Measurements from ENCODE around the gene RICTOR. TPM values are rescaled to one million over a fixed set of nuclear protein-coding genes. Genes with fewer than 3 reads are reported as not detected.

RICTOR gene
- total and polyA plus RNA-seq, 9 of the 15 experiments (the other 6 are each of a cell fraction or from before 2014, with no cell fraction given), result 13.9 to 46.6 (median 22.6) TPM

GRCh38 chr5:39076757-39077728, 2.8 kb upstream of the RICTOR start (continued):
- TF ChIP-seq TEAD4 (IDR thresholded peaks at IDR 0.05; ENCODE audit: low read length), result peak; percentile 51; the same call in 1 of the 2 replicates
- TF ChIP-seq TEAD4 (CRISPR knock-in tag; IDR thresholded peaks at IDR 0.05; ENCODE audit: borderline replicate concordance), result no peak
- 0 out of 2 replicates have a peak, but pooled peaks have one; percentile 2 for TF ChIP-seq PML (IDR thresholded peaks at IDR 0.05; ENCODE audit: low read length)
- no peak for TF ChIP-seq ZFX (CRISPR knock-in tag; IDR thresholded peaks at IDR 0.05)
- no peak for TF ChIP-seq ZBTB26 (CRISPR knock-in tag; IDR thresholded peaks at IDR 0.05)
- TF ChIP-seq KLF6 (CRISPR knock-in tag; IDR thresholded peaks at IDR 0.05; ENCODE audit: borderline replicate concordance), result no peak
- TF ChIP-seq SMARCA4 (IDR thresholded peaks at IDR 0.05), result peak; percentile 92
- TF ChIP-seq HNRNPL (IDR thresholded peaks at IDR 0.05; ENCODE audit: low read depth, low read length), result no peak
- TF ChIP-seq HNRNPH1 (optimal IDR thresholded peaks at IDR 0.05; ENCODE audit: low read depth, low read length), result no peak
- no peak for TF ChIP-seq E4F1 (CRISPR knock-in tag; IDR thresholded peaks at IDR 0.05; ENCODE audit: borderline replicate concordance)
- TF ChIP-seq HIVEP1 (CRISPR knock-in tag; IDR thresholded peaks at IDR 0.05), result no peak
- TF ChIP-seq OTX1 (CRISPR knock-in tag; IDR thresholded peaks at IDR 0.05), result no peak
- no peak for TF ChIP-seq POLR2A (conservative IDR thresholded peaks at IDR 0.05)
- TF ChIP-seq CHD2 (IDR thresholded peaks at IDR 0.05; ENCODE audit: low read depth, low read length), result no peak
- TF ChIP-seq ZNF143 (CRISPR knock-in tag; IDR thresholded peaks at IDR 0.05), result no peak
- TF ChIP-seq ZBTB9 (CRISPR knock-in tag; IDR thresholded peaks at IDR 0.05), result no peak
- TF ChIP-seq ZBTB5 (IDR thresholded peaks at IDR 0.05), result no peak
- no peak for TF ChIP-seq TAF1 (IDR thresholded peaks at IDR 0.05; ENCODE audit: control insufficient read depth, extremely low read depth, insufficient read depth, low read length, severe bottlenecking)
- TF ChIP-seq CSDE1 (IDR thresholded peaks at IDR 0.05), result no peak
- no peak for TF ChIP-seq HMGN3 (IDR thresholded peaks at IDR 0.05; ENCODE audit: borderline replicate concordance, extremely low read depth, insufficient read length, low read depth, low read length)
- no peak for TF ChIP-seq MAX (CRISPR knock-in tag; IDR thresholded peaks at IDR 0.05)
